ENCODE measurements around the gene TNFSF11.

Gene TNFSF11

GRCh38 chr13:42561752-42562467, 12.0 kb upstream of the TNFSF11 start:
- DNase-seq = peak; percentile 59 to 63

GRCh38 chr13:42567906-42568305, 6.0 kb upstream of the TNFSF11 start:
- no peak for DNase-seq

GRCh38 chr13:42569576-42570344, 4.2 kb upstream of the TNFSF11 start:
- DNase-seq = no peak

GRCh38 chr13:42571895-42572294, 2.1 kb upstream of the TNFSF11 start:
- DNase-seq = no peak

- peak; percentile 78 to 79 for DNase-seq
Observed at GRCh38 chr13:42574435-42575311, 721 bp downstream of the TNFSF11 start.

- DNase-seq = no peak
Observed at GRCh38 chr13:42575938-42576337, 2.0 kb downstream of the TNFSF11 start.

- DNase-seq = no peak
Observed at GRCh38 chr13:42577538-42577937, 3.6 kb downstream of the TNFSF11 start.

GRCh38 chr13:42580644-42581043, 6.7 kb downstream of the TNFSF11 start:
- no peak for DNase-seq

GRCh38 chr13:42581427-42581826, 7.5 kb downstream of the TNFSF11 start:
- no peak for DNase-seq

- no peak for DNase-seq
Observed at GRCh38 chr13:42591602-42592001, 17.6 kb downstream of the TNFSF11 start.

- DNase-seq = no peak
Observed at GRCh38 chr13:42592915-42593900, 19.3 kb downstream of the TNFSF11 start.

GRCh38 chr13:42594481-42595252, 20.7 kb downstream of the TNFSF11 start:
- DNase-seq = peak; percentile 53 to 63

GRCh38 chr13:42595253-42595571, 21.3 kb downstream of the TNFSF11 start:
- DNase-seq = no peak

GRCh38 chr13:42597505-42597904, 23.6 kb downstream of the TNFSF11 start:
- DNase-seq = no peak

GRCh38 chr13:42600943-42601342, 27.0 kb downstream of the TNFSF11 start:
- no peak for DNase-seq

GRCh38 chr13:42602906-42603305, 29.0 kb downstream of the TNFSF11 start:
- DNase-seq = no peak

- DNase-seq = no peak
Observed at GRCh38 chr13:42603571-42603970, 29.6 kb downstream of the TNFSF11 start.

- DNase-seq = no peak
Observed at GRCh38 chr13:42607546-42607945, 33.6 kb downstream of the TNFSF11 start.

GRCh38 chr13:42610649-42611048, 36.7 kb downstream of the TNFSF11 start:
- DNase-seq = no peak

- DNase-seq = no peak
Observed at GRCh38 chr13:42611086-42611779, 37.3 kb downstream of the TNFSF11 start.

Measured in activated T-cell treated with anti-CD3 and anti-CD28 coated beads, Interleukin-2, amount 50 U/mL, for 48 hours (primary cell).